ENCODE data around the gene INPP4B.

INPP4B gene

DNA sequence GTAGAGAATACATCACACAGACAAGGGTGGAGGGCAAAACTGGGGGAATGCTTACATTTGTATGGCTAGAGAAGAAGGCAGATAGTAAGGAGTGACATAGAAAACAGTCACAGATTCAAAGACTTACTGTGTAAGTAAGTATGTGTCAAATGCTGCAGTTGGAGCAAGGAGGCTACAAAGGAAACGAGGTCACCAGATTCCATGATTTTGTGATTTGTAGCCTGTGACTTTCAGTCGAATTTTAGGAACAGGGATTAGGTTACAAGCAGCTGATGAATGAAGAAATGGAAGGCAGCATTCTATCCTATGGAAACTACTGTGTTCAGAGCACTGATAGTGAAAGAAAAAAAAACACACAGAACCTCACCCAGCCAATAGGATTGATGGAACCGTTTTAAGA, 801.8 kb downstream of the INPP4B start:
- no peak for DNase-seq

DNA sequence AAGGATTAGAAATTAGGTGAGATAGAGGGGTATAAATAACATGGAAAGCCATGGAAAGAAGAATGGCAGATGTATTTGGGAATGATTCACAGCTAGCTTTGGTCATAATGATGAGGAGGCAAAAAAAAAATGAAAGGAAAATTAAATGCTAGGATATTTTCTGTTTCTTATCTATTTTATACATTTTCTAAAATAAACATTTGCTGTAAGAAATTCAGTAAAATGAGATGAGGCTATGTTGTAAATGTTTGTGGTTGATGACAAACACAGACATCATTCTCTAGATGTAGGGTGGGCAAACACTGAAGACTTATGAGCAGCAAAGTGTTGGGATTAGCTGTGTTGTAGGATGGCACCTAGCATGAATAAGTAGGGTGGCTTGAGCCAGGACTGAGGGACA, 802.6 kb downstream of the INPP4B start:
- DNase-seq, result no peak

DNA sequence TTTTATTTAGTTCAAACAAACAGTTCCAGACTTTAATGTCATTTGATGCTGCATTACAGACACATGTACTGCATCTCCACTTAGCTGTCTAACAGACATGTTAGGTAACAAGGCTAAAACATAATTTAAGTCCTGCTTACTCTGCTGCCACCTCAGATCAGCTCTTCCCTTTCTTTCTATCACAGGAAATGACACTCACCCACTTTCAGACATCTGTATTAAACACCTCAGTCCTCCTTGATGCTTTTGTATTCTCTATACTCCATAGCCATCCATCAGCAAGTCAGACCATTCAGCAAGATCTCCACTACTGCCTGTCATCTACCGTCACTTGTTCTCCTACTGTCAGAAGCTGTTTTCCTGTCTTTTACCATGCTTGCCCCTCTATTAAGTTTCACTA, 804.3 kb downstream of the INPP4B start:
- DNase-seq, result no peak

DNA sequence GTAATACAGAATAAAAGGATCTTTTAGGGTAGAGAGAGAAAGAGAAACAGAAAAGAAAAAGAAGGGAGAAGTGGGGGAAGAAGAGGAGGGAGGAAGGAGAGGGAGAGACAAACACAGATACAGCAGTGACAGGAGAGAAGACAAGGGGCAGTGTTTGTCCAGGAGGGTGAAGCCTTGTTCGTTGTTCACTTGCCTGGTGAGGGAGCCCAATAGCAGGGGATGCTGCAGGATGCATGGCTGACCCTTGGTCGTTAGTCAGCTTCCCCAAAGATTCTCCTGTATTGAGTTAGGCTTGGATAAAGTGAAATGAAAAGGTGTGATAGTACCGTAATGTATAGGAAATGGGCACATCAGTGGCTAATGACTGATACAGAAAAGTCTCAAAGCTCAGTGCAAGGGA, 806.1 kb downstream of the INPP4B start:
- no peak for DNase-seq

DNA sequence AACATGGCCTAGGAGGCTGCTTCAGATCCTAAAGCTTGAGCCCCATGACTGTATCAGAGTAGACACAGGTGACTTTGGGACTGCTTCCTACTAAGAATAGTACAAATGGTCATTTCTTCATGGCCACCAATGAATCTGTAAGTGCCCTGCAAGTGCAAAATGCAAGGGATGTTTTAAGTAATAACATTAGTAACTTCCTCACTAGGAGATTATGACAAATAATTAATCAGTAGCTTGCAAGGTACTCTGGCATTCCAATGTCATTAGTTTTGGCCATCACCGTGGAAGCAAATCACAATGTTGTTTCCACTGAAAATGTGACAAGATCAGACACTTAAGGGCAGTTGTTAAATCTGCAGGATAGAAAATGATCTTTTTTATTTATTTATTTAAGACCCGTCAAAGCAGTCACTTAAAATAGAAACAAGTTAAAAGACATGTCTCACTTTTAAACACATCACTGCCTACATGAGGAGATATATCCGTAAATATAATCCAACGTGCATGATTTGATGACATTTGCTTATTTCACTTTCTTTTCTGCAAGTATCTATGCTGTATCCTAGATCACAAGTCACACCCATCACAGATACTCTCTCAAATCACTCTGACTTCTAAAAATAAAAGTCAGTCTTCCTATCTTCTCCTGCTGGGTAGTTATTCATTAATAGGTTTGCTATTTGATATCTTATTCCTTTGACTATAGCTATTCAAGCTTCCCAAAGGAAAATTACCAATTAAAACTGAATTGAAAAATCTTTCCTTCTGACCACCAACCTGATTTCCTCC, 809.1 kb downstream of the INPP4B start:
- DNase-seq, result no peak

DNA sequence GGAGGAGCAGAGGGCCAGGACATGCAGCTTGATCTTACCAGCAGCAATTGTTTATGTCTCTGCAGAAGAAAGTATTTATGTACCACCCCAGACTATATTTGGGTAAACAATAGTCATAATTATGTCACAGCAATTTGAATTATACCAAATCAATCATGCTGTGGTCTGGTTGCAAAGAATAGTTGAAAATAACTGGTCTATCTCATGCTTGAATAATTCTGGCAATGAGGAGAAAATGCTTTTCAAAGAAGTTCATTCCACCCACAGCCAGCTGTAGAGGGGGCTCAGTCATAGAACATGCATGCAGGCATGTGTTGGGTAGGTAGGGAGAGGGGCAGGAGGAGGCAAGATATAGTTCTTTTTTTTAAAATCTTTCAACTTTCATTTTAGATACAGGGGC, 810.5 kb downstream of the INPP4B start:
- no peak for DNase-seq

DNA sequence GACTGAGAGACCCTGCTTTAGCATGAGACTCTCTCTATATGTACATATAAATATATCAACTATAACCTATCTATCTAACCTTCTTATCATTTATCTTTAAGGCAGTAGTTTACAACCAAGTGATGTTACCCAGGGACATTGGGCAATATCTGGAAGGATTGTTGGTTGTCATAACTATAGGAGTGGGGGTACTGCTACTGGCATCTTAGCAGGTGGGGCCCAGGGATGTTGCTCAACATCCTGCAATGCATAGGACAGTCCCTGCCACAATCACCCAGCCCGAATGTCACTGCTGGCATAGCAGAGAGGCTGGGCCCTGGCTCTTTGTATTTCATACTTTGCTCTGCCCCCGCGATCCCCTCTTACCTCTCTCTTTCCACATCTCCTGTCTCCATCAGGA, 812.0 kb downstream of the INPP4B start:
- DNase-seq, result no peak

DNA sequence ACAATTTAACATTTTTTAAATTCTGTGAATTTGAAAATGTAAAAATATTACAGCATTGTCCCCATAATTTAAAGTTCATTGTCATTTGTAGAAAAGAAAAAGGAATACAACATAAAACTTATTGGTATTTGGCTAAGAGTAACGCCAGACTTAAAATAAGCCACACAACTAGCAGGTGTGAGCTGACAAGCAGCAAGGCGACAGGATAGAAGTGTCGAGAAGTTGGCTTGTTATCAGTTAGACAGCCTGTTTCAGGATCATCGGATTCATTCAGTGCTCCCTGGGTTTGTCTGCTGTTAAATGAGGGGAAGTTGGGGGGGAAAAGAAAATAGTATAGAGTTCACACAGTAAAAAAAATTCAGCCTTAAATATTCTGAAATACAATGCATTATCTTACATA, 816.1 kb downstream of the INPP4B start:
- no peak for DNase-seq

DNA sequence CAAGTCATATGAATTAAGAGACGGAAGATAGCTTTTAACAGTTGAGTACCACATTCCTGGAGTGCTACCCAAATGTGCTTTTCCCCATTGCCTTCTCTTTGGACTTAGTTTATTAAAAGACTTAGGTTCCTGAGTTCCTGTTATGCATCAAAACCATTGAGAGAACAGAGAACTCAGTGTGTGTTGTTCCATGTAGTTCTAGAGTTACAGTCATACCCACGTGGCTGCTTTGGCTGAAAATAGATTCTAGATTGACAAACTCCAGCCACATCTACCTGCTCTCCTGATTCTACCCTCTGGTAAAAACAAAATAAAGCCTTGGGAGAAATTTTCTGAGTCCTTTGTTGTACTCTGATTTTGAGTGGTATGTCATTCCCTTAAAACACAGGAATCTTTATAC, 824.3 kb downstream of the INPP4B start:
- no peak for DNase-seq

DNA sequence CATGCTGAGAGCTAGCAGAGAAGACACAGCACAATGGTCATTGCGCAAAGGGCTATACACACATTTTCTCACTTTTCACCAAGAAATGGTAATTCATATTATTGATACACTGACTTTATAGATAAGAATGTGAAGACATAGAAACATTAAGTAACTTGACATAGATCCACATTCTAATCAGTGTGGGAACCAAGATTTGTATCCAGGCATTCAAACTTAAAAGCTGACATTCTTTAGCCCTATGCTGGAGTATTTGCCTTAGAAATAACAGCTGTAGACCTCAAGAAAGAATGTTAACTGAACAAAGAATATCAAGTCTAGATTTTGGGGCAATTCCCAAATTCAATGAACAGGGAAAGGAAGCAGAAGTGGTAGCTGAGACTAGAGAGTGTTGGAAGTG, 824.9 kb downstream of the INPP4B start:
- no peak for DNase-seq

DNA sequence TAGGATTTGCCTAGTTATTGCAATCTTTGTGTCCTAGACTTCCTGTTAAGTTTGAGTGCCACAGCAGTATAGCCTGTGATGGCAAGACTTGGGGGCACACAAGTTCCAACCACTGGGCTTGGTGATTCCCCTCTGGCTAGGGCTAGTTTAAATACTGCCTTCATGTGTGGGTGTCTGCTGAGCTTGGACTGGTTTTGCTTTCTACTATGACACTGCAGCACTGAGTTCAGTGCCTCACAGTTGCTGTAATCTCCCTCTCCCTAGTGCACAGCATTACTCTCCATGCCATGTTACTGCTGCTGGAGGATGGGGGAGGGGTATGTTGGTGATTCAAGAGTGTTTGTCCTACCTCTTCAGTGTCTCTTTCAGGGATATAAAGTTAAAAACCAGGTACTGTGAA, 830.1 kb downstream of the INPP4B start:
- no peak for DNase-seq

DNA sequence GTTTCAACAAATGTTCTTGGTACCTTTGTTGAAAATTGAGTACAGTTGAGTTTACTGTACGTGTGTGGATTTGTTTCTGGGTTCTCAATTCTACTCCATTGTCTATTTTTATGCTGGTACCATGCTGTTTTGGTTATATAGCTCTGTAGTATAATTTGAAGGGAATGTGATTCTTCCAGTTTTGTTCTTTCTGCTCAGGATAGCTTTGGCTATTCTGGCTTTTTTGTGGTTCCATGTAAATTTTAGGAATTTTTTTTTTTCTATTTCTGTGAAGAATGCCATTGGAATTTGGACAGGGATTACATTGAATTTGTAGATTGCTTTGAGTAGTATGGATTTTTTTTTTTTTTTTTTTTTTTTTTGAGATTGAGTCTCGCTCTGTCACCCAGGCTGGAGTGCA, 836.4 kb downstream of the INPP4B start:
- DNase-seq, result no peak

DNA sequence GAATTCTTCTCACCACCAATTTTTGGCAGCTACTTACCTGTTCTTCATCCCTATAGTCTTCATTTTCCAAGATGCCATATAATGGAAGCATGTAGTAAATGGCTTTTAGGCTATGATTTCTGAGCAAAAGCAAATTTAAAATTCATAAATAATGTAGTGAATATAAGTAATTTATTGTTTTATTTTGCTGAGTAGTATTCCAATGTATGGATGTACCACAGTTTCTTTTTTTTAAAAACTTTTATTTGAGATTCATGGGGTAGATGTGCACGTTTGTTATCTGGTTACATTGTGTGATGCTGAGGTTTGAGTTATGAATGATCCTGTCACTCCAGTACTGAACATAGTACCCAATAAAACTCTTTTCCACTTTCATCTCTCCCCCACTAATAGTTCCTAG, 840.6 kb downstream of the INPP4B start:
- no peak for DNase-seq

DNA sequence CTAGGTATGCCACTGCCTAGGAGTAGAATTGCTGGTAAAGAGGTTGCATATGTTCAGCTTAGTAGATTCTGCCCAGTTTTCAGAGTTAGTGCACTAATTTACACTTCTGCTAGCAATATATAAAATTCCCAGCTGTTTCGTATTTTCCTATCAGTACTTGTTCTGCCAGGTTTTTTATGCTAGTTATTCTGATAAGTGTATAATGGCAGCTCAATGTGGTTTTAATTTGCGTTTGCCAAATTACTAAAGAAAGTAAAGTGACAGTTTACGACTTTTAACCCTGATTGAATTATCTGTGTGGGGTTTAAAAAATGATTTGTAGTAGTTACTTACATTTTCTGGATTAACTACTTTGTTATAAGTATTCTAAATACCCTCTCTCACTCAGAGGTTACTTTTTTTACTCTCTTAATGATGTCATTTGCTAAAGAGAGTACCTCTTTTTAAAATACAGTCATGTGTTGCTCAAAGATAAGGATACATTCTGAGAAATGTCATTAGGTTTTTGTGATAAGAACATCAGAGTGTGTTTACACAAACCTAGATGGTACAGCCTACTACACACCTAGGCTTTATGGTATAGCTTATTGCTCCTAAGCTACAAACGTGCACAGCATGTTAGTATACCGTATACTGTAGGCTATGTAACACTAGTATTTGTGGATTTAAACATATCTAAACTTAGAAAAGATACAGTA, 846.5 kb downstream of the INPP4B start:
- no peak for DNase-seq

DNA sequence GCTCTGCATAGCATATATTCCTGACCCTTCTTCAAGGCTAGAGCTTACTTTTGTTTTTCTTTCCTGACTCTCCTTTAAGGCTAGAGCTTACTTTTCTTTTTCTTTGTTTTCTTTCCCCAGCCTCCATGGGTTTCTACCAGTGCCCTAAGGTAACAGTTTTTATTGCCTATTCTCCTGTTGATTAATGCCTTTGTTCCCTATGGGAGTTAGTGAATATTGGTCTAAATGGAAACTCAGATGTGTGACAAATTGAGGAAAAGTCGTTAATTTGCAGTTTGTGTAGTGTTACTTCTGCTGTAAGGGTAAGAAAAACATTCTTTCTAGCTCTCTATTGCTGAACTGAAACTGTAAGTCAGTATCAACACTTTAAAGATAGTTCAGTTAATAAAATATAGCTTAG, 851.0 kb downstream of the INPP4B start:
- DNase-seq, result no peak

DNA sequence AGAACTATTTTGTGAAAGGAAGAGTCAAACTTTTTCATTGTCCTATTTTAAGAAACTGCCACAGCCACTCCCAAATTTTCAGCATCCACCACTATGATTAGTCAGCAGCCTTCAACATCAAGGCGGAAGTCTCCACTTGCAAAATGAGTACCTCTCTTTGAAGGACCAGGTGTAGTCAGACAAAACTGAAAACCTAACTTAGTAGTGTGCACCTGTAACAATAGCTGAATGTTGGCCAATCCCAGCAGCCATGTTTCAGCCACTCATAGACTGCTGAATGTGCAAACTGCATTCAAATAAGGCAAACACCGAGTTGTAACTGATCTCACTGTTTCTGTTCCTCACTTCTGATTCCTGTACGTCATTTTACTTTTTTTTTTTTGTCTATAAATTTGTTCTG, 868.7 kb downstream of the INPP4B start:
- DNase-seq, result no peak
